COLO668 (cell line): ENCODE measurements around the gene RFPL4A.

Experiments
- DNase-seq: peaks from one replicate; lab custom pipeline; 2025; ENCODE audit not compliant: unreplicated experiment; lab: John Stamatoyannopoulos, UW

RFPL4A gene

GRCh38 chr19:55802281-55802680, 43.4 kb downstream of the RFPL4A start:
- DNase-seq, result no peak

- DNase-seq, result peak; percentile 62
Measured at GRCh38 chr19:55809381-55810058, 50.6 kb downstream of the RFPL4A start.

GRCh38 chr19:55811340-55811739, 52.4 kb downstream of the RFPL4A start:
- DNase-seq, result no peak

- DNase-seq, result no peak
Measured at GRCh38 chr19:55812449-55812848, 53.6 kb downstream of the RFPL4A start.
